Measurements from ENCODE around the gene KCTD19.

Gene KCTD19

DNA sequence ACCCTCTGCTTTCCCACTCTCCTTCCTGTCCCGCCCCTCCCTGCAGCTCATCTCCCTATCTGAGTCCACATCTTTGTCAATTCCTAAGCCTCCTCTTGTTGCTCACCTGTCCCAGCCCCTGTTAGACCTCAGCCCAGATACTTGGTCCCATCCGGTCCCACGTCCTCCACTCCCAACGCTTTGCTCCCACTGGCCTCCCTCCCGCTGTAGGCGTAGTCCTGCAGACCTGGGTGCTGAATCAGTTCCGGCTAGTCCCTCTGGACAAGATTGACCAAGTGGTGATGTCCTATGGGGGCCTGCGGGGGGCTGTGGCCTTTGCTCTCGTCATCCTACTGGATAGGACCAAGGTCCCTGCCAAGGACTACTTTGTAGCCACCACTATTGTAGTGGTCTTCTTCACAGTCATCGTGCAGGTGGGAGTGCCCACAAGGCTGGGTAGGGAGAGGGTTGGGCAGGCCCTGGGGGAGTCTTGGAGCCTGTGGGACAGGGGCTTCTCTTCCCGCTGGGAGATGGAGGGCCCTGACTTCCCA lies 69.8 kb downstream of the KCTD19 start:
- DNase-seq = no peak

DNA sequence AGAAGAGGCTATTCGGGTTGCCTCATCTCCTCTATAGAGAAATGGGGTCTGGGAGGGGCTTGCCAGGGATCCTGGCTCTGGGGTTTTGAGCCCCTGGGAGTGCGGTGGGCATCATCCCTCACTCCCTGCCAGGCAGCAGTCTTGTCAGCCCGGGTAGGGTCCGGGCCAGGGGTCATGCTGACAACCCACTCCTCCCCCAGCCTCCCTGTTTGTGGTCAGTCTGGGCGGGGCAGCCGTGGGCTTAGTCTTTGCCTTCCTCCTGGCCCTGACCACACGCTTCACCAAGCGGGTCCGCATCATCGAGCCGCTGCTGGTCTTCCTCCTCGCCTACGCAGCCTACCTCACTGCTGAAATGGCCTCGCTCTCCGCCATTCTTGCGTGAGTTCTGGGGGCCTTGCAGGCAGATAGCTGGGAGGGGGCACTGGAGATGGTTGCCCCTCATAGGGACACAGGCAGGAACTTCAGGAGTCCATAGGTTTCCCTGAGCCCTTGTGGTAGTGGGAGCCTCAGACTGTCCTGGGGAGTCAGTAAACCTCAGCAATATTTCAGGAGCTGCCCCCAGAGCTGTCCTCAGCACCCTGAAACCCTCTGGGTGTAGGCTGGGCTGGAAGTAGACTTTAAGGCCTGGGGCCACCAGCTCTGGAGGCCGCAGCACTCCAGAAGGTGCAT lies 70.9 kb downstream of the KCTD19 start:
- no peak for DNase-seq

DNA sequence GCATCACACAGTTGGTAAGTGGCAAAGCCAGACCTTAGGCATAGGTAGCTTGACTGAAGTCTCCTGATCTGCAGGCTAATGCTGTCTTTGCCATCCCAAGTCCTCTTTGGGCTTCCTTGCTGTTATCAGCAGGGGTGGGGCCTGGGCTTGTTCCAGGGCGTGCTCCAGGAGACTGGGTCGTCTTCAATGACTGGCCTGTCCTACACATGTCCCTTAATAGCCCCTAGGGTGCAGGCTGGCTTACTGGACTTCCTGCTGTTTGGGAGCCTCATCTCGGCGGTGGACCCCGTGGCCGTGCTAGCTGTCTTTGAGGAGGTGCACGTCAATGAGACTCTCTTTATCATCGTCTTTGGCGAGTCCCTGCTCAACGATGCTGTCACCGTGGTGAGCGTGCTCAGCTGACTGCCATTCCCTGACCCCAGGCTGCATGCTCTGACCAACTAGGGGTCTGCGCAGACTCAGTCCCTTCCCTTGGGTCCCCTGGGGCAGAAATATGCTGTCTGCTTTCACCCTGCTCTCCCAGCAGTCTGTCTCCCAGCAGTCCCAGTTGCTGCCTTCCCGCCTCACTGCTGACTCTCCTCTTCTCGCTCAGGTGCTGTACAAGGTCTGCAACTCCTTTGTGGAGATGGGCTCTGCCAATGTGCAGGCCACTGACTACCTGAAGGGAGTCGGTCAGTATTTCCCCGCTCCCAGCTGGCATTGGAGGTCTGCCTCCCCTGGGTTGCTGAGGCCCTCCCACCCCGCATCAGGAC lies 71.6 kb downstream of the KCTD19 start:
- DNase-seq = no peak

DNA sequence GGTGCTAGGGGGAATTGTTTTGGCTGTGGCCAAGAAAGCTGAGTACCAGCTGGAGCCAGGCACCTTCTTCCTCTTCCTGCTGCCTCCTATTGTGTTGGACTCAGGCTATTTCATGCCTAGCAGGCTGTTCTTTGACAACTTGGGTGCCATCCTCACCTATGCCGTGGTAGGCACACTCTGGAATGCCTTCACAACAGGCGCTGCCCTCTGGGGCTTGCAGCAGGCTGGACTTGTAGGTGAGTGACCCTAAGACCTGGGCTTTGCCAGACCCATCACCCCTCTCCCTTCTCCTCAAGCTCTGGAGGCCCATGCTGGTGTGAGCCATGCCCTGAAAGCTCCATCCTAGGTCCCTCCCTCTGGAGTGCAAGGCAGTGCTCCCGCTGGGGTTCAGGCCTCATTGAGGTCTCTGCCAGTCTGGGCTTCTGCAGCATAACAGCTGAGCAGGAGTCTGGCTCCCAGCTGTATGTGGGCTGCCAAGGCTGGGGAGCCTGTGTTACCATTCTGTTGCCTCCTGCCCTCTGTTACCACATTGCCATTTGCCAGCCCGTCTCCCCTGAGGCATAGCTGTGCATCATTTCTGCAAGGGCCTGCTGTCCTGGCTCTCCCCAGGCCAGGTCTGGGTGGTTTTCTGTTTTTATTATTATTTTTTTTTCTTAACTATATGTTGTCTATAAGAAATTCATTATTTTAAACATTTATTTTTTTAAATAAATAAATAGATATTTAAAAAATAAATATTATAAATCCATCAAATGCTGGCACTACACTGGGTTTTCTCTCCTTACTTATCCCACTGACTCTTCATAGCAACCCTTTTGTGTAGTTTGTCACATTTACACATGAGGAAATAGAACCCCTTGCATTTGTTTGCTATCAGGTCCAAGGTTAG lies 73.7 kb downstream of the KCTD19 start:
- no peak for DNase-seq

DNA sequence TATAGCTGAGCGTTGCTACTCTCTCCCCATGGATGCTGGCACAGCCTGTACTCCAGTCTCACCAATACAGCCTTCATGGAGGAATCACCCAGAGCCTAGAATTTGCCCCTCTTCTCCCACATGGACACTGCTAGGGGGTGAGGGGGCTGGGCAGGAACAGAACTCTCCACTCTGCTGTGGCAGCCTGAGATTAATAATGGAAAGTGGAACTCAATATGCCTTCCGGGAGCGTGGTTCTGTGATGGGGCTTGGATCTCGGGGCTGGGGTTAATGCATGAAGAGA lies 76.6 kb downstream of the KCTD19 start:
- DNase-seq = no peak

DNA sequence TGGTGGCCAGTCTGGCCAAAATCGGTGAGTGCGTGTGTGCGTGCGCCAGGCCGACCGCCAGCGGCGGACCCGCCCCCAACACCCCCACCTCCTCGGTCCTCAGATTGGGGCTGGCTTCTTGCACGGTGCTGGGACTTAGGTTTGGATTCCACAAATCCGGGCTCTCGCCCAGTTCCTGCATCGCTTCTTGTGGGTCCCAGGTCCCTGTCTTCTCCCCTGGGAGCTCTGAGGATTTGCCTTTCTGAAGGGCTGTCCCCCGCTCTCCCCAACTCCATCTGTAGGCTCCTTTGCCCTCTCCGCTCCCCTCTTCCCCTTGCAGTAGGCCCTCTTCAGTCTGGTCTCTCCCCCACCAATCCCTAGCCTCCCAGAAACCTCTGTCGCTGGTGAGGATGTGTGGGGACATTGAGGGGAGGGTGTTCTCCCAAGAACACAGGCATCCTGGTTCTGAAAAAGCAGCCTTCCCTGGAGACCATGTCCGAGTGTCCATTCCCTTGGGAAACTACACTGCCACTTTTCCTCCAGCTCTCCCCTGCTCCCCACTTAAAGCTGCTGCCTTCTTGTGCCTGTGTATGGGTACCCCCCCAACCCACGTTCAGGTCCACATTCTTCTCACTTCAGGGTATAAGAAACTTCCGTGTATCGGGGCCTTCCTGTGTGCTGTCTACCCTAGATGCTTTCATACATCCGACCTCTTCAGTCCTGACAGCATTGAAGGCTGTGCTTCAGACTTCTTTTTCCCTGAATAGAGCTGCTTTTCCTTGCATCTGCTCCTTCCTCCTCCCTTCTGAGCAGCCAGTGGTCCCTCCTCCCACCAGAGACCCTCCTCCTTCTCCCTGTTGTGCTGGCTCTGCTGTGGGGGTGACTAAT lies 77.1 kb downstream of the KCTD19 start:
- no peak for DNase-seq

DNA sequence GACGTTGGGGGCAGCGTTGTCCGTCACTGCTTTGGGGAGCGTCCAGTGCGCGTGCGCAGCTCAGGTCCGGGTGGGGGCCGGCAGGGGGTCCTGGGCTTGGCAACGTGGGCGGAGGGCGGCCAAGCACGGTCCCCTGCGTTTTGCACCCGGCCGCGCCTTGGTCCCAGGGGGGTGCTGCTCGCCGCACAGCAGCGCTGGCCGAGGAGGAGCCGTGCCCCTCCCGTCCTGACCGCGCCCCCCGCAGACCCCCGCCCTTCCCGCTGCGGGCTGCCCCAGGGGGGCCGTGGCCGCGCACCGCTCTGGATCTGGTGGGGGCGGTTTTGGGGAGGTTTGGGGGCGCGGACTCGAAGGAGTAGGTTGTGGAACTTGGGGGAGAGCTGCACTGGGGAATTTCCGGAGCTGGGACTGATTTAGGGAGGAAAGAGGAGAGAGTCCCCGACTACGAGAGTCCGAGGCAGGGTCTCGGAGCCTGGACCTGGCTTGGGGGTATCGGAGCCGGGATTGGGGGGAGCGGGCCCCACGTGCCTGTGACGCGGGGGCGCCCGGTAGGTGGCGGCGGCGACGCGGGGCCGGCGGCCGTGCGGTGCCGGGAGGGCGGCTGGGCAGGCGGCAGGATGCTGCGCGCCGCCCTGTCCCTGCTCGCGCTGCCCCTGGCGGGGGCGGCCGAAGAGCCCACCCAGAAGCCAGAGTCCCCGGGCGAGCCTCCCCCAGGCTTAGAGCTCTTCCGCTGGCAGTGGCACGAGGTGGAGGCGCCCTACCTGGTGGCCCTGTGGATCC lies 78.0 kb downstream of the KCTD19 start, which contains the start of gene SLC9A5:
SLC9A5 (plus strand) TSS at position 579 of the 777 bp plus-strand sequence; CDS start at position 615, 36 bp downstream.
- no peak for DNase-seq

DNA sequence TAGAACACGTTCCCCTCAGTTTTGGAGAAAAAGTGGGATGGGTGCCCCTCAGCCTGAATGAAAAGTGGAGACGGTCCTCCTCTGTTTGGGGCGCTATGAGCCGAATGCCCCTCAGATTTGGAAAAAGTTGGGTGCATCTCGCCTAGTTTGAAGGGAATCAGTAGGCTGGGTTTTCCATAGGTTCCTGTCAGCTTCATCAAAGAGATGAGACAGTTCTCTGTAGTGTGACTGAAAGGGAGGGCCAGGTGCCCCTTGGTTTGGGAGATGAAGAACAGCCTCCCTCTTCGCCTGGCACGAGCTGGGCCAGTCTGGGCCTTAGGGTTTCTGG lies 78.5 kb downstream of the KCTD19 start:
- DNase-seq = no peak

DNA sequence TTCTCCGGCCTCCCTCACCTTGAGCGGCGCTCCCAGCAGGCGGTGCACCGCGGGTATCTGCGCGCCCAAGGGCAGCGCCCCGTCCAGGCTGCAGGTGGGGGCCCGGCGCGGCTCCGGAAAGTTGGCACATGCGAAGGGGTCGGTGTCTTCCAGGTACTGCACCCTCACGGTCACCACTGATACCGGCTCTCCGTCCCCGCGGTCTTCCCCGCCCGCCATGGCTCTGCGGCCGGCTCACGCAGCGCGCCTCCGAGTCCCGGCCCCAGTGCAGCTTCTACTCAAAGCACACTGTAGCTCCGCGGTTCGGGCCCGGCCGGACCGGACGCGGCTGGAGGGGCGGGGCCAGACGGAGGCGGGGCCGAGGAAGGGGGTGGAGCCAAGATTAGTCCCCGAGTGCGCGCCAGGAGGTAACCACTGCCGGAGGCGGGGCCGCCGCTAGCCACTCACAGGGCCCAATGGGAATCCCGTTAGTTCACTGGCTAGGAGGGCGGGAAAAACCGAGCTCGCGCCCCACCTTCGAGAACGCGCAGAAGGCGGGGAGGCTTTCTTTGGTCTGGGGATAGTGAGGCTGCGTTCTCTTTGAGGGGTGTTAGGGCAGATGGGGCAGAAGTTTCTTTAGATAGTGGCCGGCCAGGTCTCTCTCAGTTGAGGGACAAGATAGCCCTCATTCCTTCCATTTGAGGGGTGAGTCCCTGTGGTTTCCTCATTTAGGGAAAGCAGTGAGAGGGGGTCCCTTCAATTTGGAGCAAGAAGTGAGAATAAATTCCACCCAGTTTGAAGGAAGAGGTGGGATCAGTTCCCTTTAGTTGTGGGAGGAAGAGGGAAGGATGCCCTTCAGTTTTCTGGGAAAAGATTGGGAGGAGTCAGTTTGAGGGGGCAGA lies 79.1 kb downstream of the KCTD19 start, which contains the start of gene FHOD1:
FHOD1 (minus strand) TSS at position 290 of the 881 bp plus-strand sequence; CDS start at position 219, 71 bp downstream.
- DNase-seq = peak; percentile 52

DNA sequence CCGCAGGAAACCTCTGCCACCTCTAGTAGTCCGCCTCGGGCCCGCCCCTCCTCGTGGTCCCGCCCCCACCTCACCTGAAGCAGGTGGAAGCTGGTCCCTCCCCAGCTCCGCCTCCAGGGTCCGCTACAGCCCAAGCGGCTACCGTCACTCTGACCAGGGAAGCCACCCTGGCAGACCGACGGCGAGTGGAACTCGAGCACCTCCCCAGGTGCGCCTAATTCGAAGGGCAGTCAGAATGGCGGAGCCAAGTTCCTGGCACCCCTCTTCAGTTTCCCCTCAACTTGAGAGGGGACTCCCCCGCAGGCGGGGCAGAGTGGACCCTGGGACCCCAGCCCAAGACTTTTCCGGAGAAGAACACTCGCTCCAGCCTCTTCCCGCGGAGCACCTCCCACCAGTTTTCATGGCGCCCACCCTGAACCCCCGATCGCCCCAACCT lies 79.8 kb downstream of the KCTD19 start:
- DNase-seq = peak; percentile 44

DNA sequence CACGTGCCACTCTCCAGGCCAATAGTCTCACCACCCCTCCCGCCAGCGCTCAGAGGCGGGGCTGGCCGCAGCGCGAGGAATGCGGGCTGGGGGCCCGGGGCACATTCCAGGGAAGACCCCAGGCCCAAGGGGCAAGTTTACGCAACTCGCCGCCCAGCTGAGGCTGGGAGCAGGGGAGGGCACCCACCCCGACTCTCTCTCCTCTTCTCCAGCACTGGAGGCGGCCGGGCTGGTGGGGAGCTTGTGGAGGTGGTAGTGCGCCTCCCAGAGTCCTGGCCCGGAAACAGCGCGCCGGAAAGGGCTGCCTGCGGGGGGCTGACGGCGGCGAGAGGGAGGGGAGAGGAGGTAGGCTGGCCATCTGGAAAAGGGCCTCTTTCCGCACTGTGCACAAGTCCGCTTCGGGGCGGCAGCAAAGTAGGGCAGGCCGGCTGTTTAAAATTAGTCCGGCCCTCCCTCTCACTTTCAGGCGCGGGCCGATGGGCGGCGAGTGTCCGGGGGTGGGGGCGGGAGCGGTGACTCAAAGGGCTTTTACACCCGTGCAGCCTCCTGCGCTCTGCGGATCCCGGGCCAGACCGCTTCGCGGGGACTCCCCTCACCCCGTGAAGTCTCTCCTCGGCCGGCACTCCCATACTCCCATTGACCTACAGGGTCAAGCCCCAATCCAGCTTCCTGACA lies 80.3 kb downstream of the KCTD19 start:
- no peak for DNase-seq

DNA sequence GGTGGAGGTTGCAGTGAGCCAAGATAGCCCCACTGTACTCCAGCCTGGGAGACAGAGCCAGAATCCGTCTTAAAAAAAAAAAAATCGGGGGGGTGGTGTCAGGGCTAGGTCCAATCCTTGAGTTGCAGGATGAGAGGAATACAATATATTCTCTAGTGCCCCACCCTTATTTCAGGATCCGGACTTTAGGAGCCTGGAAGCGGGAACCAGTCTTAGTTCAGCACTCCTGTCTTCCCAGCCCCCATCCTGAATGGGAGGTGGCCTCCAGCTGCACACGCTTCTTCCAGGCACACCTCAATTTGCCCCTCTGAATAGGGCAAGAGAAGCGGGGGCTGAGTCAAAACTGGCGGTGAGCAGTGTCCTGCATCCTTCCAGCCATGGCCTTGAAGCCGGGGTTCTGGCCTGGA lies 80.9 kb downstream of the KCTD19 start:
- no peak for DNase-seq

DNA sequence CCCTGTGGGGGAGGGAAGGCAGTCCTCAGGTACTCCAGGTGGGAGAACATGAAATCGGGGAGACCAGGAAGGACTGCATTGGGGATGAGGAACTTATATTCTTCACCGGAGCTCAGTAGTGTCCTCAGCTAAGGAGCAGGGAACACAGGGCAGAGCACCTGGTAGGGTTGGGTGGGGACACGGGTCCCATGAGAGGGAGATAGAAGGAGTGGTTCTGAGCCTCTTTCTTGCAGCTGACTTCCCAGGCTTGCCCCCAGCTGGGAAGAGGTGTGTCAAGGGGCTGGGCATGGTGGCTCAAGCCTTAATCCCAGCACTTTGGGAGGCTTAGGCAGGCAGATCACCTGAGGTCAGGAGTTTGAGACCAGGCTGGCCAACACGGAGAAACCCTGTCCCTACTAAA lies 81.4 kb downstream of the KCTD19 start:
- DNase-seq = no peak

DNA sequence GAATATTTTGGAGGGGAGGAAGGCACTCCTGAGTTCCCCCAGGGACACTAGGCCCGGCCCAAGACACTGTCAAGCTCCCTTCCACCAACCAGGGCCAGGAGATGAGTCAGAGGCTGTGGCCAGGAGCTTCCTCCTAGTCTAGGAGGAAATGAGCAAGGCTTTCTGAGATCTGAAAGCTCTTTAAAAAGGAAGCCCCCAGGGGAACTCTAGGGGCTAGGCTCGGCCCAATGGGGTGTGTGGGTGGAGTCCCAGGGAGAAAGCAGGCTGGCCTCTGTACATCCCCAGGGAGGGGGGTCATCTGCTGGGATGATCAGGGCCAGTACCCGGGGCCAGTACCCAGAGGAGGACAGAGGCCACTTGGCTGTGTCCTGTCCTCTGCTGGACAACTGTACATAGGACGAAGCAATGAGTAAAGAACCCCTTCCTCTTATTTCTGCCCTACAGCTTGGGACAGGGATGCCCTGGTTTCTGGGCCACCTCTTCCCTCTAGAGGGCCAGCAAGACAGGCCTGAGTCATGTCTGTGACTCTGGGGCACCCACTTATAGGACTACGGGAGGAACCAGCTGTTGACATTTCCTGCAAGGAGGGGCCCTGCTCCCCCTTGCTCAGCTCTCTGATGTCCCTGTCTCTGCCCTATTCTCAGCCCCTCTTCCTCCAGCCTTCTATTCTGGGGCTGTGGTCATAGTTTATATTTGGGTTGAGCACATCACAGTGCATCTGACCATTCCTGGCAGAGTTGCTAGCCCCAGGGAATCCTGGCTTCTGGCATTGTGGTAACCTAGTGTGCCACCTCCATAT lies 82.0 kb downstream of the KCTD19 start:
- no peak for DNase-seq

DNA sequence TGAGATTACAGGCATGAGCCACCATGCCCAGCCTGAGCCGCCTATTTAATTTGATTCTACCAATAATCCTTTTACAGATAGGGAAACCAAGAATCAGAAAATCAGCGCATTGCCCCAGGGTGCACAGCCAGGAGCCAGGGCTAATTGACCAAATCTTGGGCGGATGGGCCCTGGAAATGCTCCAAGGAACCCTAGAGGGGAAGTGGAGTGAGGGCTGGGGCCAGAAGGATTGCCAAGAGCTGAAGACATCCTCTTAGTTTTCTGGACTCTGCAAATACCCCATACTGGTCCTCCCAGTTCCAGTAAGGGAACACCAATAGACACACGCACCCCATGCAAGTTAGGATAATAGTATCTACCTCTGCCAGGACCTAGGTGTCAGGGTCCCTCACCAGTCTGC lies 83.1 kb downstream of the KCTD19 start:
- no peak for DNase-seq

DNA sequence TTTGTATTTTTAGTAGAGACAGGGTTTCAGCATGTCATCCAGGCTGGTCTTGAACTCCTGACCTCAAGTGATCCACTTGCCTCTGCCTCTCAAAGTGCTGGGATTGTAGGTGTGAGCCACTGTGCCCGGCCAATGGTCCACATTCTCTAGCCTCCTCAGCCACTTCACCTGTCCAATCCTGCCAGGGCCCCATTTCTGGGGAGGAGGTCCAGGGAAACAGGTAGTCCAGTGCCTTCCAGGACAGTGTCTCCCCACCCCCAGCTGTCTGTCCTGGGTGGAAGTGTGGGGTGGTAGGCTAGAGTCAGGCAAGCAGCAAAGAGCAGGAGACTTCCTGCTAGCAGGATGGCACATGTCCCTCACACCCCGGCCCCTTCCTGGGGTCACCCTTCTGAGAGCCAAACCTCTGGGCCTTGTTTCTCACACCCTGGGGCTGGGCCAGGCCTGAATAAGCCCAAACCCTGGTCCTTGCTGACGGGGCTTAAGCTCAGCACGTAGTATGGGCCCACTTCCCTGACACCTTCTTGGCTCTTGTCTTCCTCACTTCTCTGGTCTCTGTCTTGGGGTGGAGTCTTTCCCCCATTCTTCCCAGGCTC lies 84.3 kb downstream of the KCTD19 start:
- no peak for DNase-seq

DNA sequence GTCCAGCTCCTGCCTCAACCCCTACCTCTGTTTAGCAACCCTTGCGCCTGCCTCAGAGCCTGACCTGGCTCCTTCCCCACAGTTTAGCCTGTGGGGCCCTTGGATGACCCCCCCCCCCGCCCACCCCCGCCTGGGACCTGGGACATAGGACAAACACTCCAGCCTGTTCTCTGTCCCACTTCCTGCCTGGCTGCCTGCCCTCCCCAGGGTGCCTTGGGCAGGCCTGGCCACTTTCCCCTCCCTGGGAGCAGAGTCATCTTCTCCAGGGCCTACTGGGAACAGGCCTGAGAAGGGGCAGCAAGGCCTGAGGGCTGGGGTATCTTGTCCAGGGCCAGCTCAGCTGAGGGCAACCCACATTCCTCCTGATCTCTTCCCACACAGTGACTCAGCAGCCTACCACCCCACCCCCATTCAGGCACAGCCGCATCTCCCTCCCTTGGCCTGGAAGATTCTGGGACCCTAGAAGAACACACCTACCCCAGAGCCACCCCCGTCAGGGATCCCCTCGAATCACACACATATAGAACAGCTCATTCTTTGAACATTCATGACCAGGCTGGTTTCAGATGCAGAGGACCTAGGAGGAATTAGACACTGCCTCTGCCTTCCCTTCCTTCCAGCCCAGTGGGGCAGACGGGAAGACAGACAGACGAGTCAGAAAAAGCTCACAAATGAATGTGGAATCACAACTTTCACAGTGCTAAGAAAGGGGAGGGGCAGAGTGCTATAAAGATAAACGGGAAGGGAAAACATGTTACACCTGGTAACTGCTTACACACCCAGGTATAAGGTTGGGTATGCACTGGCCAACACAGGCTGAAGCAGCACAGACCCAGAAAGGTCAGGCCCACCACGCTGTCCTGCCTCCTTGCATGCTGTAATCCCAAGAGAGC lies 85.3 kb downstream of the KCTD19 start:
- no peak for DNase-seq

DNA sequence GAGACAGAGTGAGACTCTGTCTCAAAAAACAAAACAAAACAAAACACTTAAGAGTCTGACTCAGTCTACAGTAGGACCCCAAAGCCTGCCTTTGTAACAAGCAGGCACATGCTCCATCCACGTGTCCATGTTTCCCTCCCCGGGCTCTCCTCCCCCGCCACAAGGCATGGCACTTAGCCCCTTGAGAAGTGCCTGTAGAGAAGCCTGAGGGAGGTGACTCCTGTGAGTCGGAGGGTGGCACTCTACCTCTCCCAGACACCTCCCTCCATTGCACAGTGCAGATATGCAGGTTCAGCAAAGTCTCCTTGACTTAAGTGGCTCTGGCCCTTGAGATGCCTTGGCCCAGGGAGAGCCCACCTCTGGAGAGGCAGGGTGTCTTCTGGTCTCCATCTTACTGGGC lies 86.0 kb downstream of the KCTD19 start:
- no peak for DNase-seq

Measured in NCI-H1105 (cell line).